ENCODE results near the gene GPR132. TPM values are rescaled to one million over a fixed set of nuclear protein-coding genes. Genes with fewer than 3 reads are reported as not detected.

GPR132 gene
- total and polyA plus RNA-seq, 10 of the 15 experiments (the other 5 are each of a cell fraction or from before 2014, with no cell fraction given) = 1.9 to 49.3 (median 20.4) TPM

GRCh38 chr14:105020815-105021655, 44.2 kb downstream of the GPR132 start, which contains the start of gene CDCA4 (continued):
- TF ChIP-seq ATF3 (IDR thresholded peaks at IDR 0.05; ENCODE audit: borderline replicate concordance, extremely low read depth, low read depth, low read length) (peak; percentile 86), PML (IDR thresholded peaks at IDR 0.05; ENCODE audit: low read length) (peak; percentile 89), RBBP5 (conservative IDR thresholded peaks at IDR 0.05) (no peak), ZNF274 (IDR thresholded peaks at IDR 0.05; ENCODE audit: insufficient read depth, insufficient read length) (no peak), ZNF622 (IDR thresholded peaks at IDR 0.05) (no peak), BCLAF1 (IDR thresholded peaks at IDR 0.05) (no peak), EP300 (IDR thresholded peaks at IDR 0.05; ENCODE audit: borderline replicate concordance in 1 of 2, control insufficient read depth in 1 of 2, low read depth in 2 of 2, low read length in 2 of 2) (no peak), ZBTB11 (CRISPR knock-in tag; IDR thresholded peaks at IDR 0.05) (no peak), ZSCAN29 (IDR thresholded peaks at IDR 0.05) (no peak), PBX3 (IDR thresholded peaks at IDR 0.05; ENCODE audit: insufficient replicate concordance, low read depth, low read length) (peak; percentile 35), CREB1 (IDR thresholded peaks at IDR 0.05; ENCODE audit: low read depth) (peak; percentile 79), CHD4 (IDR thresholded peaks at IDR 0.05) (no peak), POU2F2 (IDR thresholded peaks at IDR 0.05; ENCODE audit: borderline replicate concordance, low read depth, low read length) (peak; percentile 46; the same call in 2 of the 3 replicates), NKRF (conservative IDR thresholded peaks at IDR 0.05) (peak; percentile 94), BHLHE40 (IDR thresholded peaks at IDR 0.05; ENCODE audit: borderline replicate concordance in 1 of 2, low read depth in 2 of 2, low read length in 1 of 2) (peak in 1 of 2 experiments; percentile 75; a peak in 2 of 4 replicates), RAD51 (IDR thresholded peaks at IDR 0.05) (peak; percentile 54), RCOR1 (conservative IDR thresholded peaks at IDR 0.05; ENCODE audit: low read depth, low read length) (no peak), ZNF217 (IDR thresholded peaks at IDR 0.05) (no peak), ESRRA (IDR thresholded peaks at IDR 0.05; ENCODE audit: low read length) (no peak), PAX8 (IDR thresholded peaks at IDR 0.05) (no peak)
